NCI-H187 treated with DMSO at 0.1 percent for 48 hours (cell line): ENCODE results near the gene SLC41A1.

Experiments
- DNase-seq: peaks from one replicate; lab custom pipeline; 2025; lab: John Stamatoyannopoulos, UW

Gene SLC41A1

GRCh38 chr1:205822397-205822796, 9.4 kb upstream of the SLC41A1 start:
- DNase-seq, result no peak

GRCh38 chr1:205817988-205818387, 5.0 kb upstream of the SLC41A1 start:
- no peak for DNase-seq

- DNase-seq, result no peak
Observed at GRCh38 chr1:205817364-205817763, 4.4 kb upstream of the SLC41A1 start.

GRCh38 chr1:205813755-205814058, 709 bp upstream of the SLC41A1 start:
- DNase-seq, result no peak

GRCh38 chr1:205812271-205812877, 624 bp downstream of the SLC41A1 start:
- DNase-seq, result no peak

- DNase-seq, result no peak
Observed at GRCh38 chr1:205811660-205812059, 1.3 kb downstream of the SLC41A1 start.

- no peak for DNase-seq
Observed at GRCh38 chr1:205810448-205811157, 2.4 kb downstream of the SLC41A1 start.

GRCh38 chr1:205809942-205810345, 3.1 kb downstream of the SLC41A1 start:
- no peak for DNase-seq

- no peak for DNase-seq
Observed at GRCh38 chr1:205809469-205809868, 3.5 kb downstream of the SLC41A1 start.

GRCh38 chr1:205805082-205805711, 7.8 kb downstream of the SLC41A1 start:
- no peak for DNase-seq

GRCh38 chr1:205804605-205805004, 8.4 kb downstream of the SLC41A1 start:
- DNase-seq, result no peak

GRCh38 chr1:205803986-205804385, 9.0 kb downstream of the SLC41A1 start:
- DNase-seq, result no peak

GRCh38 chr1:205802060-205802459, 10.9 kb downstream of the SLC41A1 start:
- no peak for DNase-seq

GRCh38 chr1:205800981-205801703, 11.9 kb downstream of the SLC41A1 start:
- no peak for DNase-seq

- no peak for DNase-seq
Observed at GRCh38 chr1:205800427-205800826, 12.6 kb downstream of the SLC41A1 start.

GRCh38 chr1:205798577-205798976, 14.4 kb downstream of the SLC41A1 start:
- DNase-seq, result no peak

- DNase-seq, result no peak
Observed at GRCh38 chr1:205797168-205797567, 15.8 kb downstream of the SLC41A1 start.

GRCh38 chr1:205794011-205794730, 18.8 kb downstream of the SLC41A1 start:
- no peak for DNase-seq

GRCh38 chr1:205792961-205793673, 19.9 kb downstream of the SLC41A1 start:
- no peak for DNase-seq

GRCh38 chr1:205792481-205792881, 20.5 kb downstream of the SLC41A1 start:
- DNase-seq, result no peak

GRCh38 chr1:205791568-205792180, 21.3 kb downstream of the SLC41A1 start:
- peak; percentile 34 for DNase-seq
